ENCODE measurements around the gene VAC14. TPM values are rescaled to one million over a fixed set of nuclear protein-coding genes. Genes with fewer than 3 reads are reported as not detected.

Gene VAC14
- total and polyA plus RNA-seq, 2 experiments from 2014 or later: 42.3 to 77.7 TPM

- H3K9me3 Mint-ChIP-seq: no peaks in the 10 kb centered on the region; the same call in 2 of the 3 replicates
- ATAC-seq: no peak
- Histone ChIP-seq H3F3A (replicated peaks; ENCODE audit: low read depth) (peaks cover 22% of the 10 kb centered on the region; the same call in 1 of the 2 replicates), H4K20me1 (replicated peaks; ENCODE audit: insufficient read depth) (no peaks in the 10 kb centered on the region), H3K4me3 (no peak overlapping the region), H3K4me1 (ENCODE audit: insufficient read depth) (peaks cover 31% of the 10 kb centered on the region), H3K4me2 (no peak overlapping the region), H3K79me2 (replicated peaks; ENCODE audit: insufficient read depth) (no peaks in the 10 kb centered on the region), H3K27ac (ENCODE audit: low read depth) (no peak overlapping the region), H3K9me2 (ENCODE audit: insufficient read depth) (no peaks in the 10 kb centered on the region), H3K27me3 (ENCODE audit: insufficient read depth) (peaks cover 2% of the 10 kb centered on the region; the same call in 1 of the 2 replicates), H2AFZ (no peak overlapping the region), H3K36me3 (ENCODE audit: insufficient read depth) (no peaks in the 10 kb centered on the region)
- peaks cover 29% of the 10 kb centered on the region for H3K27me3 Mint-ChIP-seq (ENCODE audit: insufficient read depth, low read depth, poor library complexity)
- no peak for TF ChIP-seq REST (IDR thresholded peaks at IDR 0.05; ENCODE audit: unreplicated experiment)
- TF ChIP-seq EZH2 (IDR thresholded peaks at IDR 0.05; ENCODE audit: low read depth, unreplicated experiment): no peak
- TF ChIP-seq ETS1 (IDR thresholded peaks at IDR 0.05): no peak
- no peak for TF ChIP-seq CREB1 (CRISPR knock-in tag; IDR thresholded peaks at IDR 0.05; ENCODE audit: low read depth)
- TF ChIP-seq ZNF462 (CRISPR knock-in tag; IDR thresholded peaks at IDR 0.05): no peak
- TF ChIP-seq ZNF114 (CRISPR knock-in tag; IDR thresholded peaks at IDR 0.05): no peak
- no peak for TF ChIP-seq POLR2AphosphoS5 (IDR thresholded peaks at IDR 0.05; ENCODE audit: low read depth)
- TF ChIP-seq STAT1 (IDR thresholded peaks at IDR 0.05; ENCODE audit: unreplicated experiment): no peak
- no peak for TF ChIP-seq ZNF331 (CRISPR knock-in tag; IDR thresholded peaks at IDR 0.05; ENCODE audit: low read depth)
- no peak for TF ChIP-seq NANOG (IDR thresholded peaks at IDR 0.05; ENCODE audit: borderline replicate concordance)
- TF ChIP-seq EZH2phosphoT487 (IDR thresholded peaks at IDR 0.05; ENCODE audit: unreplicated experiment): no peak
- TF ChIP-seq JUNB (IDR thresholded peaks at IDR 0.05; ENCODE audit: unreplicated experiment): no peak
- TF ChIP-seq CTCF (conservative IDR thresholded peaks at IDR 0.05; ENCODE audit: low read depth in 2 of 2): no peak
- DNase-seq (ENCODE audit: low spot score): no peak
- H3K27ac Mint-ChIP-seq: no peak overlapping the region
- H3K4me1 Mint-ChIP-seq: peaks cover 48% of the 10 kb centered on the region
- peaks cover 2% of the 10 kb centered on the region; the same call in 1 of the 3 replicates for H3K36me3 Mint-ChIP-seq (ENCODE audit: low read depth)
- H3K4me3 Mint-ChIP-seq: no peak overlapping the region
Measured at GRCh38 chr16:70691223-70692129, 109.5 kb downstream of the VAC14 start.

Data from GM23338 (cell line).